Astrocyte of the spinal cord (primary cell): ENCODE results near the gene PLD6.
"Not testable (repeated sequence)": the region's sequence is repeated elsewhere in the genome, so short reads cannot be mapped to it uniquely, and the experiment has no call there.

Source experiments
- DNase-seq: peaks from one replicate; pipeline ENCODE4 v3.0.0; 2011; ENCODE audit warnings: low read depth, low spot score
- H3K4me3 ChIP-seq: 2 replicates; pipeline ENCODE4 v1.5.1; 2011; ENCODE audit warnings: low read depth, mild to moderate bottlenecking, low read length, moderate library complexity
- CTCF ChIP-seq: IDR thresholded peaks from 2 replicates; pipeline ENCODE4 v1.5.1; 2012; ENCODE audit warnings: low read depth, mild to moderate bottlenecking, low read length, inconsistent platforms
- in situ Hi-C: cut with HindIII; loops from 2 replicates; pipeline ENCODE4 v1.10.0; 2017; ENCODE audit warnings: low sequenced_read_pairs

The PLD6 gene

GRCh38 chr17:17206124-17206912 is at the start of gene PLD6:
Gene PLD6, minus strand, starts transcription at chr17:17206333. Its CDS starts 47 bp downstream, at chr17:17206286.
- no peak for TF ChIP-seq CTCF
- H3K4me3 ChIP-seq: peak within 1 kb of the TSS; percentile 39
- in situ Hi-C loops: no loop called here
- peak; percentile 34 for DNase-seq

GRCh38 chr17:17255689-17256088 is 49.6 kb upstream of the PLD6 start:
- DNase-seq, H3K4me3 ChIP-seq, in situ Hi-C loops: not testable (repeated sequence)

GRCh38 chr17:17254036-17254435 is 47.9 kb upstream of the PLD6 start:
- no peak for DNase-seq
- no peak for TF ChIP-seq CTCF
- H3K4me3 ChIP-seq: no peak overlapping the region
- in situ Hi-C loops: no loop called here

GRCh38 chr17:17253406-17253805 is 47.3 kb upstream of the PLD6 start:
- in situ Hi-C loops: no loop called here
- H3K4me3 ChIP-seq: no peak overlapping the region
- no peak for TF ChIP-seq CTCF
- DNase-seq: no peak

- H3K4me3 ChIP-seq: no peak overlapping the region
- no peak for DNase-seq
- no peak for TF ChIP-seq CTCF
- in situ Hi-C loops: no loop called here
These were observed 46.1 kb upstream of the PLD6 start for GRCh38 chr17:17252149-17252661.

GRCh38 chr17:17246879-17247278 is 40.7 kb upstream of the PLD6 start:
- in situ Hi-C loops: no loop called here
- TF ChIP-seq CTCF: no peak
- H3K4me3 ChIP-seq: no peak overlapping the region
- no peak for DNase-seq

GRCh38 chr17:17243163-17243562 is 37.0 kb upstream of the PLD6 start:
- H3K4me3 ChIP-seq: no peak overlapping the region
- no peak for TF ChIP-seq CTCF
- no peak for DNase-seq
- in situ Hi-C loops: no loop called here
